ENCODE results near the gene KDELR3.

The KDELR3 gene

GRCh38 chr22:38440747-38441350, 27.0 kb upstream of the KDELR3 start:
- no peak for DNase-seq

GRCh38 chr22:38441620-38442287, 26.1 kb upstream of the KDELR3 start:
- DNase-seq, result no peak

DNA sequence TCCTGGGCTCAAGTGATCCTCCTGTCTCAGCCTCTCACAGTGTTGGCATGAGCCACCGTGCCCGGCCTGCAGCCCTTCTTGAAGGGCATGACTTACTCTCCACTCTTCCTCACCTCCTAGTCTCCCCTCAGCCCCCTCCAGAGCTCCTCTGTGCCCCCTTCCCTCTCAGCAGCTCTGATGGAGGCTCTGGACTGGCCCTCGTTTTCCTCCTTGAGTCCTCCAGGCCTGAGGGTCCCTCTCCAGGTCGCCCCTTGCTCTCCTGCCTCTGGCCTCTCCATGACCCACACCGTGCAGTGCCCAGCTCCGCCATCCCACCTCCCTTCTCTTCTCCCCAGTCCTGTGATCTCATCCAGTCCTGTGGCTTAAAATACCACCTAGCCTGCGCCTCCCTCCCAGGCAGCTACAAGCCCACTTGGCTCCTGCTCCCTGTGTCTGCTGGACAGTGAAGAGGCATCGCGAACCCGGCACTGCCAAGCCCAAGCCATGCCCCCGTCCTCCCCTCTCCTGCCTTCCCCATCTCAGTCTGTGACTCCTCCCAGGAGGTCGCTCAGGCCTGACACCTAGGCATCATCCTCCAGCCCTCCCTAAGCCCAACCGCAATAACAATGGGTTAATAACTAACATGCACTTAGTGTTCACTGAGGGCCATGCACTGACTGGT, 24.8 kb upstream of the KDELR3 start:
- no peak for DNase-seq

DNA sequence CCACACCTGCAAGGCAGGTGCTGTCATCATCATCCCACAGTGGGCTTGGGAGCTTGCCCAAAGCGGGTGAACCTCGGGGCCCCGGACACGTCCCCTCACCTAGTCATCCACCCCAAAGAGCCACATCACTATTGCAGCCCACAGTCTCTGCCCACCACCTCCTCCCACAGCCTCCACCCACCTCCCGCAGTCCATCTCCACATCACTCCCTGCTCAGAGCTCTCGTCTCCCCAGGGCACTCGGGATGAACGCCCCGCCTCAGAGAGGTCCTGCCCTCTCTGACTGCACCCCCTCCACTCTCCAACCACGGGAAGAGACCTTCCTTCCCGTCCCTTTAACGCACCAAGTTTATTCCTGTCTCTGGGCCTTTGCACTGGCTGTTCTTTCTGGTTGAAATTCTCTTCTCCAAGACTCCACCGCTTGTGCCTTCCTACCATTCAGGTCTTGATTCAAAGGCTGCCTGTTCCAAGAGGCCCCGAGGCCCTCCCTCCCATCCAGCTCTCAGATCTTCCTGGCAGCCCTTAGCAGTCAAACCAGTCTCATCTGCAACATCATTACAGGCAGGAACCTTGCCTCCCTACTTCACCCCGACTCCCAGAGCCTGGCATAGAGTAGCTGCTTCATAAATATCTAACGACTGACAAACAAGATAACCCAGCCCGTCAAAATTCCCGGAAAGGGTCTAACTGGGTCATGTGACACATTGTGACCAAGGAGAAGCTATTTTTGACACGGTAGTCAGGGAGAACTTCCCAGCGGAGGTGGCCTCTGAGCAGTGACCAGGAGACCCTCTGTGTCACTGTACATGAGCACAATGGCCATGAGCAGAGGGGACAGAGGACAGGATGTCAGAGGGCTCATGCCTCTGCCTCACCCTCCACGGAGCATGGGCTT, 24.0 kb upstream of the KDELR3 start:
- no peak for DNase-seq

- DNase-seq, result no peak
Measured at GRCh38 chr22:38444783-38445182, 23.1 kb upstream of the KDELR3 start.

- no peak for DNase-seq
Measured at GRCh38 chr22:38446018-38446601, 21.8 kb upstream of the KDELR3 start.

DNA sequence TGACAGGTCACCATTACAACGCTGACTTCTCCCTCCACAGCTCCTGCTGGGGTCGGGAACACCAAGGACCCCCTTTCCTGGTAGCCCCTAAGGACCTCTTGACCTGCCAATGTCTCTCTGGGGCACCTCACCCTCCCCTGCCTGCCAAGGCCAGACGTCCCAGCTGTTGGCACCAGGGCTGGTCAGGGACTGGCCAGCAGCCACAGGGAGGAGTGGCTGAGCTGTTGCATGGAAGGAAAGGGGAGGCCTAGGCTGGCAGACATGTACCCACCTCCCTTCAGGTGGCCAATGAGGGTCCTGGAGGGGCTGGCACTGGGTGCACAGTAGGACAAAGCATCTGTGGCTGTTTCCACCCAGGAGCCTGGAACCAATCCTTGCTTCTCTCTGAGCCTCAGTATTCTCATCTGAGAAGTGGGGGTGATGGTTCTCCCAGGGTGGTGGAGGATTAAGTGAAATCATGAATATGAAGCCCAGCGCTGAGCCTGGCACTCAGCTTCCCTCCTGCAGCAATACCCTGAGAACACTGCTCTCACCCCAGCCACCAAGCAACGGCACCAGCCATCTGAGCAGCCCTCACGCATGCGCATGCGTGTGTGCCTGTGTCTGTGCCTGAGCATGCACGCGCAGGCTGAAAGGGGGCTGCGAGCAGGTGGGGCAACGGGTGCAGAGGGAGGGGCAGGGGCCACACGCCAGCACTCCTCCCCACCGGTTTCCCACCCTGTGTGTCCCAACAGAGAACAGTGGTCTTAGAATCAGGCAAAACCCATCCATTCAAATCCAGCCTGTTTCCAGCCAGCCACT, 18.8 kb upstream of the KDELR3 start:
- no peak for DNase-seq

DNA sequence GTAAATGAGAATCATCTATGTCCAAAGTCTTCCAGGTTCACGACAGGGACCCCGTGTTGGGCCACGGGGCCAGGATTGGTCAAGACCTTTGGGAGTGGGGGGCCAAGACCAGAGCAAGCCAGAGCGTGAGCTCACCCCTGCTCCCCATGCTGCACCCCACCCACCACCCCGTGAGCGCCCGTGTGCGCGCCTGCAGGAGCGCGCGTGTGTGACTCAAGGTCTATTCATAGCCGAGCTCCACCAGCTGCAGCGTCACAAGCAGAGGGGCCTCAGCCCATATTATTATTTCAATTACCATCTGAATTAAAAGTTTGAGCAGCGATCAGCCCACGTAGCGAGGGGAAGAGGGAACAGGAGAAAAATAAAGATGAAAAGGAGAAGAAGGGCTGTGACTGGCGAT, 18.1 kb upstream of the KDELR3 start:
- DNase-seq, result no peak

- DNase-seq, result no peak
Measured at GRCh38 chr22:38450234-38450797, 17.6 kb upstream of the KDELR3 start.

GRCh38 chr22:38451404-38451803, 16.5 kb upstream of the KDELR3 start:
- no peak for DNase-seq

GRCh38 chr22:38451864-38452263, 16.0 kb upstream of the KDELR3 start:
- DNase-seq, result no peak

- peak; percentile 22 to 31 for DNase-seq
Measured at GRCh38 chr22:38452373-38453065, 15.4 kb upstream of the KDELR3 start.

GRCh38 chr22:38453066-38453672, 14.7 kb upstream of the KDELR3 start:
- no peak for DNase-seq

DNA sequence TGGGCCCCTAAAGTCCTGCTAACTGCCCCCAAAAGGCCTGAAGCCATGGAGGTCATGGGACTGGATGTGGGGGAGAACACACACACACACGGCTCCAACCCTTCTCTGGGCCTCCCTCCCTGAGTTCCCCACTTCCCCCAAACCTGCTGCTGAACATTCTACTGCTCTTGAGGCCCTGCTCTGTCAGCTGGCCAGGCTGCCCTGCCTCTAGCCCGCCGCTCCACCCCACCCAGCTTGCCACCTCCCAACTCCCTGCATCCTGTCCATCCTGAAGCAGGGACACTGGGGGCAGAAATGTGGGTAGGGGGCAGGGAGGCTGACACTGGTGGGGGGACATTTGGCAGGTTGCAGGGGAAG, 13.9 kb upstream of the KDELR3 start:
- DNase-seq, result no peak

DNA sequence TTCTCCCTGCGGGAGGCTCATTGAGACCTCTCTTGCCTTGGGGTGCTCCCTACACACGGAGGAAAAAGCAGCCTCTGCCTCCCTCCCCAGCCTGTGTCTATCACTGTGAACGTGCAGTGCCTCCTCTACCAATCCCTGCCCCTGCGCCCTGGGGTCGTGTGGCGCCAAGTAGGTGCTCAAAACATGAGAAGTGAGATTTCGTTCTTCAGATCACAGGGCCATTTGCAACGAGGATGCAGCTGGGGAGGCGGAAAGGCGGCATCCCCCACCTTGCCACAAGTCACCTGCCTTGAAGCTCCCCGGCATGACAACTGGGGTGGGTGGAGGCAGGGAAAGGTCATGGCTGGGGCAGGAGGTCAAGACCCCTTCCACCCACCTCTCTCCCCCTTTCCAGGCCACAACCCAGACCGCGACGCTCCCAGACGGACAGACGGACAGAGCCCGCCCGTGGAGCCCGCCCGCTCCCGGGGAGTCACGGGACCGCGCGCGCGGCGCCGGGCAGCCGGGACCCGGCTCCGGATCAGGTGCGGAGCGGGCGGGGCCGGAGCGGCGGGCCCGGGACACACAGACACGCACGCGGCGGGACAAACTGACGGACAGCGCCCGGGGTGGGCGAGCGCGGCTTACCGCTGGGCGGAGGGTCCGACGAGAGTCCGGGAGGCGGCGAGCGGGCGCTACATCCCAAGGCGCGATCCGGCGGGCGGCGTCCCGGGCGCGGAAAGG, 13.4 kb upstream of the KDELR3 start:
- no peak for DNase-seq

GRCh38 chr22:38455076-38455529, 12.8 kb upstream of the KDELR3 start, which contains the start of gene KCNJ4:
Gene KCNJ4 (minus strand): TSS chr22:38455199. CDS start chr22:38428132, 27,067 bp downstream.
- DNase-seq, result no peak

GRCh38 chr22:38455530-38456271, 12.2 kb upstream of the KDELR3 start:
- DNase-seq, result no peak

- no peak for DNase-seq
Measured at GRCh38 chr22:38456272-38456835, 11.5 kb upstream of the KDELR3 start.
